Measurements from ENCODE around the gene NDUFB3. TPM values are rescaled to one million over a fixed set of nuclear protein-coding genes. Genes with fewer than 3 reads are reported as not detected.

NDUFB3 gene
- total and polyA plus RNA-seq, 2 experiments from 2014 or later: 34.3 to 230 TPM

DNA sequence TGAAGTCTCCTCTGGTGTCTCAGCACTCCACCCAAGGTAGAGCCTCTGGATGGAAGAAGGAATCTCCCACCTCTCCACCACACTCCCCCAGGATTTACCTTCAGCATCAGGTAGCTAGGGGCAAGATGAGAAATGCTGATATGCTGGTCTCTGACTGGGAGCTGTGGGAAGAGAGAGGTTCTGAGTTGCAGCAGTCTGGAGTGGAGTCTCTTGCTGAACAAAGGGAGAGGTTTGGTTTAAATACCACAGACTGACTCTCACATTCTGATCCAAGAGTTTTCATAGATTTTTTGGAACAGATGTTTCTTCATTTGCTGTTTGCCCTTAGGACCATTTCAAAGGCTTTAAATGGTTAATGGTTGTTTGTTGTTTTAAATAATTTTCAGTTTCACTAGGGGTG is 43.0 kb downstream of the NDUFB3 start:
- H4K20me1 ChIP-seq (replicated peaks; ENCODE audit: insufficient read depth): no peaks in the 10 kb centered on the region
- Mint-ChIP-seq H3K27me3 (ENCODE audit: insufficient read depth, low read depth, poor library complexity) (peaks cover 18% of the 10 kb centered on the region), H3K4me1 (peaks cover 32% of the 10 kb centered on the region), H3K27ac (no peak overlapping the region), H3K4me3 (peak overlapping the region; percentile 84; the same call in 2 of the 3 replicates), H3K9me3 (peaks cover 13% of the 10 kb centered on the region), H3K36me3 (ENCODE audit: low read depth) (peaks cover 7% of the 10 kb centered on the region; the same call in 1 of the 3 replicates)
- H3K4me1 ChIP-seq (ENCODE audit: insufficient read depth): peaks cover 13% of the 10 kb centered on the region; the same call in 1 of the 2 replicates
- H3K4me3 ChIP-seq: no peak overlapping the region
- peaks cover 7% of the 10 kb centered on the region; the same call in 1 of the 2 replicates for H3F3A ChIP-seq (replicated peaks; ENCODE audit: low read depth)
- no peaks in the 10 kb centered on the region for H3K79me2 ChIP-seq (replicated peaks; ENCODE audit: insufficient read depth)
- no peaks in the 10 kb centered on the region for H3K27me3 ChIP-seq (ENCODE audit: insufficient read depth)
- ATAC-seq (no peak), DNase-seq (ENCODE audit: low spot score) (no peak)
- no peak overlapping the region for H2AFZ ChIP-seq
- no peaks in the 10 kb centered on the region for H3K9me2 ChIP-seq (ENCODE audit: insufficient read depth)
- no peaks in the 10 kb centered on the region for H3K36me3 ChIP-seq (ENCODE audit: insufficient read depth)
- no peak overlapping the region for H3K4me2 ChIP-seq
- no peak overlapping the region for H3K27ac ChIP-seq (ENCODE audit: low read depth)
- TF ChIP-seq POLR2AphosphoS5 (IDR thresholded peaks at IDR 0.05; ENCODE audit: low read depth) (no peak), ZNF114 (CRISPR knock-in tag; IDR thresholded peaks at IDR 0.05) (no peak), JUNB (IDR thresholded peaks at IDR 0.05; ENCODE audit: unreplicated experiment) (no peak), STAT1 (IDR thresholded peaks at IDR 0.05; ENCODE audit: unreplicated experiment) (no peak), ZNF331 (CRISPR knock-in tag; IDR thresholded peaks at IDR 0.05; ENCODE audit: low read depth) (no peak), EZH2phosphoT487 (IDR thresholded peaks at IDR 0.05; ENCODE audit: unreplicated experiment) (no peak), EZH2 (IDR thresholded peaks at IDR 0.05; ENCODE audit: low read depth, unreplicated experiment) (no peak)
- TF ChIP-seq, protein P1, sequence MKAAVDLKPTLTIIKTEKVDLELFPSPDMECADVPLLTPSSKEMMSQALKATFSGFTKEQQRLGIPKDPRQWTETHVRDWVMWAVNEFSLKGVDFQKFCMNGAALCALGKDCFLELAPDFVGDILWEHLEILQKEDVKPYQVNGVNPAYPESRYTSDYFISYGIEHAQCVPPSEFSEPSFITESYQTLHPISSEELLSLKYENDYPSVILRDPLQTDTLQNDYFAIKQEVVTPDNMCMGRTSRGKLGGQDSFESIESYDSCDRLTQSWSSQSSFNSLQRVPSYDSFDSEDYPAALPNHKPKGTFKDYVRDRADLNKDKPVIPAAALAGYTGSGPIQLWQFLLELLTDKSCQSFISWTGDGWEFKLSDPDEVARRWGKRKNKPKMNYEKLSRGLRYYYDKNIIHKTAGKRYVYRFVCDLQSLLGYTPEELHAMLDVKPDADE (IDR thresholded peaks at IDR 0.05): no peak
- TF ChIP-seq, protein P2, sequence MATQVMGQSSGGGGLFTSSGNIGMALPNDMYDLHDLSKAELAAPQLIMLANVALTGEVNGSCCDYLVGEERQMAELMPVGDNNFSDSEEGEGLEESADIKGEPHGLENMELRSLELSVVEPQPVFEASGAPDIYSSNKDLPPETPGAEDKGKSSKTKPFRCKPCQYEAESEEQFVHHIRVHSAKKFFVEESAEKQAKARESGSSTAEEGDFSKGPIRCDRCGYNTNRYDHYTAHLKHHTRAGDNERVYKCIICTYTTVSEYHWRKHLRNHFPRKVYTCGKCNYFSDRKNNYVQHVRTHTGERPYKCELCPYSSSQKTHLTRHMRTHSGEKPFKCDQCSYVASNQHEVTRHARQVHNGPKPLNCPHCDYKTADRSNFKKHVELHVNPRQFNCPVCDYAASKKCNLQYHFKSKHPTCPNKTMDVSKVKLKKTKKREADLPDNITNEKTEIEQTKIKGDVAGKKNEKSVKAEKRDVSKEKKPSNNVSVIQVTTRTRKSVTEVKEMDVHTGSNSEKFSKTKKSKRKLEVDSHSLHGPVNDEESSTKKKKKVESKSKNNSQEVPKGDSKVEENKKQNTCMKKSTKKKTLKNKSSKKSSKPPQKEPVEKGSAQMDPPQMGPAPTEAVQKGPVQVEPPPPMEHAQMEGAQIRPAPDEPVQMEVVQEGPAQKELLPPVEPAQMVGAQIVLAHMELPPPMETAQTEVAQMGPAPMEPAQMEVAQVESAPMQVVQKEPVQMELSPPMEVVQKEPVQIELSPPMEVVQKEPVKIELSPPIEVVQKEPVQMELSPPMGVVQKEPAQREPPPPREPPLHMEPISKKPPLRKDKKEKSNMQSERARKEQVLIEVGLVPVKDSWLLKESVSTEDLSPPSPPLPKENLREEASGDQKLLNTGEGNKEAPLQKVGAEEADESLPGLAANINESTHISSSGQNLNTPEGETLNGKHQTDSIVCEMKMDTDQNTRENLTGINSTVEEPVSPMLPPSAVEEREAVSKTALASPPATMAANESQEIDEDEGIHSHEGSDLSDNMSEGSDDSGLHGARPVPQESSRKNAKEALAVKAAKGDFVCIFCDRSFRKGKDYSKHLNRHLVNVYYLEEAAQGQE (IDR thresholded peaks at IDR 0.05; ENCODE audit: unreplicated experiment): no peak
- TF ChIP-seq, protein P3, sequence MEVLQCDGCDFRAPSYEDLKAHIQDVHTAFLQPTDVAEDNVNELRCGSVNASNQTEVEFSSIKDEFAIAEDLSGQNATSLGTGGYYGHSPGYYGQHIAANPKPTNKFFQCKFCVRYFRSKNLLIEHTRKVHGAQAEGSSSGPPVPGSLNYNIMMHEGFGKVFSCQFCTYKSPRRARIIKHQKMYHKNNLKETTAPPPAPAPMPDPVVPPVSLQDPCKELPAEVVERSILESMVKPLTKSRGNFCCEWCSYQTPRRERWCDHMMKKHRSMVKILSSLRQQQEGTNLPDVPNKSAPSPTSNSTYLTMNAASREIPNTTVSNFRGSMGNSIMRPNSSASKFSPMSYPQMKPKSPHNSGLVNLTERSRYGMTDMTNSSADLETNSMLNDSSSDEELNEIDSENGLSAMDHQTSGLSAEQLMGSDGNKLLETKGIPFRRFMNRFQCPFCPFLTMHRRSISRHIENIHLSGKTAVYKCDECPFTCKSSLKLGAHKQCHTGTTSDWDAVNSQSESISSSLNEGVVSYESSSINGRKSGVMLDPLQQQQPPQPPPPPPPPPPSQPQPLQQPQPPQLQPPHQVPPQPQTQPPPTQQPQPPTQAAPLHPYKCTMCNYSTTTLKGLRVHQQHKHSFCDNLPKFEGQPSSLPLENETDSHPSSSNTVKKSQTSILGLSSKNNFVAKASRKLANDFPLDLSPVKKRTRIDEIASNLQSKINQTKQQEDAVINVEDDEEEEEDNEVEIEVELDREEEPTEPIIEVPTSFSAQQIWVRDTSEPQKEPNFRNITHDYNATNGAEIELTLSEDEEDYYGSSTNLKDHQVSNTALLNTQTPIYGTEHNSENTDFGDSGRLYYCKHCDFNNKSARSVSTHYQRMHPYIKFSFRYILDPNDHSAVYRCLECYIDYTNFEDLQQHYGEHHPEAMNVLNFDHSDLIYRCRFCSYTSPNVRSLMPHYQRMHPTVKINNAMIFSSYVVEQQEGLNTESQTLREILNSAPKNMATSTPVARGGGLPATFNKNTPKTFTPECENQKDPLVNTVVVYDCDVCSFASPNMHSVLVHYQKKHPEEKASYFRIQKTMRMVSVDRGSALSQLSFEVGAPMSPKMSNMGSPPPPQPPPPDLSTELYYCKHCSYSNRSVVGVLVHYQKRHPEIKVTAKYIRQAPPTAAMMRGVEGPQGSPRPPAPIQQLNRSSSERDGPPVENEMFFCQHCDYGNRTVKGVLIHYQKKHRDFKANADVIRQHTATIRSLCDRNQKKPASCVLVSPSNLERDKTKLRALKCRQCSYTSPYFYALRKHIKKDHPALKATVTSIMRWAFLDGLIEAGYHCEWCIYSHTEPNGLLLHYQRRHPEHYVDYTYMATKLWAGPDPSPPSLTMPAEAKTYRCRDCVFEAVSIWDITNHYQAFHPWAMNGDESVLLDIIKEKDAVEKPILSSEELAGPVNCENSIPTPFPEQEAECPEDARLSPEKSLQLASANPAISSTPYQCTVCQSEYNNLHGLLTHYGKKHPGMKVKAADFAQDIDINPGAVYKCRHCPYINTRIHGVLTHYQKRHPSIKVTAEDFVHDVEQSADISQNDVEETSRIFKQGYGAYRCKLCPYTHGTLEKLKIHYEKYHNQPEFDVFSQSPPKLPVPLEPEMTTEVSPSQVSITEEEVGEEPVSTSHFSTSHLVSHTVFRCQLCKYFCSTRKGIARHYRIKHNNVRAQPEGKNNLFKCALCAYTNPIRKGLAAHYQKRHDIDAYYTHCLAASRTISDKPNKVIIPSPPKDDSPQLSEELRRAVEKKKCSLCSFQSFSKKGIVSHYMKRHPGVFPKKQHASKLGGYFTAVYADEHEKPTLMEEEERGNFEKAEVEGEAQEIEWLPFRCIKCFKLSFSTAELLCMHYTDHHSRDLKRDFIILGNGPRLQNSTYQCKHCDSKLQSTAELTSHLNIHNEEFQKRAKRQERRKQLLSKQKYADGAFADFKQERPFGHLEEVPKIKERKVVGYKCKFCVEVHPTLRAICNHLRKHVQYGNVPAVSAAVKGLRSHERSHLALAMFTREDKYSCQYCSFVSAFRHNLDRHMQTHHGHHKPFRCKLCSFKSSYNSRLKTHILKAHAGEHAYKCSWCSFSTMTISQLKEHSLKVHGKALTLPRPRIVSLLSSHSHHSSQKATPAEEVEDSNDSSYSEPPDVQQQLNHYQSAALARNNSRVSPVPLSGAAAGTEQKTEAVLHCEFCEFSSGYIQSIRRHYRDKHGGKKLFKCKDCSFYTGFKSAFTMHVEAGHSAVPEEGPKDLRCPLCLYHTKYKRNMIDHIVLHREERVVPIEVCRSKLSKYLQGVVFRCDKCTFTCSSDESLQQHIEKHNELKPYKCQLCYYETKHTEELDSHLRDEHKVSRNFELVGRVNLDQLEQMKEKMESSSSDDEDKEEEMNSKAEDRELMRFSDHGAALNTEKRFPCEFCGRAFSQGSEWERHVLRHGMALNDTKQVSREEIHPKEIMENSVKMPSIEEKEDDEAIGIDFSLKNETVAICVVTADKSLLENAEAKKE (CRISPR knock-in tag; IDR thresholded peaks at IDR 0.05): no peak

Measured in GM23338 (cell line).